Type B pancreatic cell (in vitro differentiated cells): ENCODE results near the gene HOXB8. TPM values are rescaled to one million over a fixed set of nuclear protein-coding genes. Genes with fewer than 3 reads are reported as not detected.

Experiments used
- DNase-seq: peaks from one replicate; pipeline ENCODE4 v3.0.0; 2021; ENCODE audit warnings: mixed read lengths; ENCODE audit not compliant: unreplicated experiment; ENCODE audit errors: extremely low spot score
- H3K27ac Mint-ChIP-seq: 2 replicates; pipeline ENCODE4 v1.8.0; 2021; ENCODE audit warnings: mild to moderate bottlenecking, mixed read lengths
- H3K27me3 Mint-ChIP-seq: 2 replicates; pipeline ENCODE4 v1.8.0; 2021; ENCODE audit warnings: mixed read lengths
- H3K36me3 Mint-ChIP-seq: 2 replicates; pipeline ENCODE4 v1.8.0; 2021; ENCODE audit warnings: mixed read lengths
- H3K4me1 Mint-ChIP-seq: one replicate; pipeline ENCODE4 v1.8.0; 2021; ENCODE audit warnings: mixed read lengths; ENCODE audit not compliant: unreplicated experiment
- H3K4me3 Mint-ChIP-seq: 2 replicates; pipeline ENCODE4 v1.8.0; 2021; ENCODE audit warnings: mild to moderate bottlenecking, mixed read lengths
- H3K9me3 Mint-ChIP-seq: 2 replicates; pipeline ENCODE4 v1.8.0; 2021; ENCODE audit warnings: mixed read lengths
- total RNA-seq: library from RNA; stranded (reverse); gene quantifications from 2 replicates; pipeline ENCODE4 v1.2.1, GENCODE V29; 2021; ENCODE audit warnings: low replicate concordance
- TF ChIP-seq, protein P1 (sequence below): fragments of 200-600 bp; sonication (generic); conservative IDR thresholded peaks from 2 replicates; pipeline ENCODE4 v1.5.0; 2021; ENCODE audit warnings: antibody characterized with exemption, mild to moderate bottlenecking

HOXB8 gene
- total RNA-seq, 1 donor from 2014 or later, result 16.0 TPM

DNA sequence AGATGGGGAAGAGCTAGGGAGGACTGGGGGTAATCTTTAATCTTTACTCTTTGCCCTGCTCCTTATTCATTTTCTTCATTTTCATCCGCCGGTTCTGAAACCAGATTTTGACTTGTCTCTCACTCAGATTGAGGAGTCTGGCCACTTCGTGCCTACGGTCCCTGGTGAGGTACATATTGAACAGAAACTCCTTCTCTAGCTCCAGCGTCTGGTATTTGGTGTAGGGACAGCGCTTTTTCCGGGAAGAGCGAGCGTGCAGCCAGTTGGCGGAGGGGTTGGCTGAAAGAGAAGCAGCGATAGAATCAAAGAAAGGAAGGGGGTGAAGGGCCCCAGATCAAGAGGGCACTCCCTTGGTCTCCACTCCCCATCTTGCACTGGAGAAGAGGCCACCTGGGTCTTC, 7.8 kb upstream of the HOXB8 start:
- Mint-ChIP-seq H3K27ac (no peak overlapping the region), H3K4me3 (no peak overlapping the region), H3K36me3 (no peaks in the 10 kb centered on the region), H3K27me3 (peaks cover 98% of the 10 kb centered on the region), H3K9me3 (no peaks in the 10 kb centered on the region), H3K4me1 (peaks cover 22% of the 10 kb centered on the region)
- DNase-seq, result no peak
- TF ChIP-seq, protein P1, sequence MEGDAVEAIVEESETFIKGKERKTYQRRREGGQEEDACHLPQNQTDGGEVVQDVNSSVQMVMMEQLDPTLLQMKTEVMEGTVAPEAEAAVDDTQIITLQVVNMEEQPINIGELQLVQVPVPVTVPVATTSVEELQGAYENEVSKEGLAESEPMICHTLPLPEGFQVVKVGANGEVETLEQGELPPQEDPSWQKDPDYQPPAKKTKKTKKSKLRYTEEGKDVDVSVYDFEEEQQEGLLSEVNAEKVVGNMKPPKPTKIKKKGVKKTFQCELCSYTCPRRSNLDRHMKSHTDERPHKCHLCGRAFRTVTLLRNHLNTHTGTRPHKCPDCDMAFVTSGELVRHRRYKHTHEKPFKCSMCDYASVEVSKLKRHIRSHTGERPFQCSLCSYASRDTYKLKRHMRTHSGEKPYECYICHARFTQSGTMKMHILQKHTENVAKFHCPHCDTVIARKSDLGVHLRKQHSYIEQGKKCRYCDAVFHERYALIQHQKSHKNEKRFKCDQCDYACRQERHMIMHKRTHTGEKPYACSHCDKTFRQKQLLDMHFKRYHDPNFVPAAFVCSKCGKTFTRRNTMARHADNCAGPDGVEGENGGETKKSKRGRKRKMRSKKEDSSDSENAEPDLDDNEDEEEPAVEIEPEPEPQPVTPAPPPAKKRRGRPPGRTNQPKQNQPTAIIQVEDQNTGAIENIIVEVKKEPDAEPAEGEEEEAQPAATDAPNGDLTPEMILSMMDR, result no peak

DNA sequence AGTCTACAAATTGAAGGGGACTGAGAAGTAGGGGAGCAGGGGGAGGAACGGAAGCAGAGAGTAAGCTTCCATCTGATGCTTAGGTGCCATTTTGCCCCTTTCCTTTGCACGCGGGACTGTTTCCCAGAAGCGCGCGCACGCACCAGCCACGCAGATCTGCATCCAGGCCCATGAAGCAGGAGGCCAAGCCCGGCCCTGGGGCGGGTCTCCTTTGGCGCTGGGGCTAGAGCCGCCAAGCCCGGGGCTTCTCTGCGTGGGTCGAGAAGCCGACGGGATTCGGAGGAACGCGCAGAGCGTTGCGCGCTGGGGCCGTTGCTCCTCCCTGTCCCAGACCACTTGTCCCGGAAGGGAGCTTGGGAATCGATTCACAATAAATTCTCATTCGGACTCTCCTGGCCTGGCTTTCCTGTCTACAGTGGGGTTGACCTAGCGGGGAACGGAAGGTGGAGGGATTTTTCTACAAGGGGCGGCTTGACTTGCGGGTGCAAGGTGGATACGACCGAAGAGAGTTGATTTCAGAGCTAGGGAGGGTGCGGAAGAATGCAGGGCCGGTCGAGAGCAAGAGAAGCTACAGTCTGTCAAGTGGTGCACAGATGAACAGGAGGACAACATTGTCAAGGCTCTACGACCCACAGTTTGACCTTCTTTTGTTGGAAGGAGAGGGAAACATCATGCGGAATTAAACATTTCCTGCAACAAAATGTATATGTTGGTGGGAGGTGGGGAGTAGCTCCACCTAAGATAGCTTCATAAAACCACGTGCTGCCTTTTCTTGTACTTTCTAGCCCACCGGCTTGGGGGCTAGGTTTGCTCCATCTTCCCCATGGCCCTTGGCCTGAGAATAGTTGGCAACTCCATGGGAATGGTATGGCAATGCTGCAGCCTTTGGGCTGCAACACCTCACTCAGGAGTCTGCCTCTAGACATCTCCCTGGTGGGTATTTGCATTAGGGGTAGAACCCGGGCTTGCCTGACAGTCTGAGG, 6.6 kb upstream of the HOXB8 start:
- Mint-ChIP-seq H3K9me3 (no peaks in the 10 kb centered on the region), H3K4me3 (peak overlapping the region; percentile 78), H3K36me3 (no peaks in the 10 kb centered on the region), H3K4me1 (peaks cover 26% of the 10 kb centered on the region), H3K27ac (peak overlapping the region; percentile 64), H3K27me3 (peaks cover 98% of the 10 kb centered on the region)
- DNase-seq, result no peak
- TF ChIP-seq, protein P1, result no peak

DNA sequence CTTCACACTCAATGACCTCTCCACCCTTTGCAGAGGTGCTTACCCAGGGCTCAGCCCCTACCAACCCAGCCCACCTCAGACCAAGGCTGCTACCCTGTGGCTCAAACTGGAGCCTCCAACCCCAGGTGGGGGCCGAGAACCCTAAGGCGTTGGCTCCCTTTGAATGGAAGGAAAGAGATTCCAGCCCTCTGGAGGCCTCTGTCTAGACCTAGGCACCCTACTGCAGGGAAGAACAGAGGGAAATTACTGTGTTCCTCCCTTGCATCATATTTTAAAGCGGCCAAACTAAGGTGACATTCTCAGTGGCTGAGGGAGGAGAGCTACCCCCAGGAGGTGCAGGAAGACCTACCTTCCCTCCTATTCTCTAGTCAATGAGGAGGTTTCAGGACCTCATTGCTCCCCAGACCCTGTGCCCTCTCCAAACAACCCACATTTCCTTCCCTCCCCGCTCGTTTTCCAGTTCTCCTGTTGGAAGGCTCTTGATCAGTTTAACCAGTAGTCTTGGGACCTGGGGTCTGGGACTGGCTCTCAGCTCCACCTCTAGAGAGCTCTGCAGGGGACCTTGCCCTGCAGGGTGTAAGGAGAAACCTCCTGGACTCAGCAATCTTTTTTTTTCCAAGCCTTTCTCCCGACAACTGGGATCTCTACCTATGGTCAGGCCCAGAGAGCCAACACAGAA, 5.5 kb upstream of the HOXB8 start:
- peaks cover 26% of the 10 kb centered on the region for H3K4me1 Mint-ChIP-seq
- peaks cover 98% of the 10 kb centered on the region for H3K27me3 Mint-ChIP-seq
- no peak for DNase-seq
- no peaks in the 10 kb centered on the region for H3K36me3 Mint-ChIP-seq
- no peak overlapping the region for H3K27ac Mint-ChIP-seq
- H3K9me3 Mint-ChIP-seq, result no peaks in the 10 kb centered on the region
- H3K4me3 Mint-ChIP-seq, result peak overlapping the region; percentile 78
- TF ChIP-seq, protein P1, result no peak

DNA sequence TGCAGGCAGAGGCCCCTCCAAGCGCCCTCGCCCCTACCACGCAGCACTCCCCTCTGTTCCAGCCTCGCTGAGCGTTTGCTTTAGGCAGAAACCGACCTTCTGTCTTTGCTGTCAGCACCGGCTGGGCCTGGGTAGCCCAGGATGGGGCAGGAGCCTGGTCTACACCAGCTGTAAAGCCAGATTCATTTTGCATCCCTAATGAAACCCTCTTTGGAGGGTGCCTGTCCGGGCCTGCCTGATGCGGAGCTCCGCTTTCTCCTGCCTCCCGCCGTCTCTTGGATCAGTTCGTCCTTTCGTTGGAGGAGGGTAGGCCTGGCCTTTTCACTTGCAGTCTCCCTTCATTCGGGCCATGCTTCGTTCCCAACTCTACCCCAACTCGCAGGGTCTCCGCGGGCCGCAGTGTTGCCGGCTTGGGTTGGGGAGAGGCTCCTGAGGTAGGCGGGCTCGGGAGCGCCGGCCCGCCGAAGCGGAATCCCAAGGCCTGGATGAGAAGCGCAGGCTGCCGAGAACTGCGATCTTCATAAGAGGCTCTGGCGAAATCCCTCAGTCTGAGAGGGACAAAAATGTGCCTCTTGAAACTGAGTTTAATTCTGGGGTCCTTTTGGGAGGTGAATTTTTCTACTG, 4.8 kb upstream of the HOXB8 start:
- Mint-ChIP-seq H3K36me3 (no peaks in the 10 kb centered on the region), H3K9me3 (no peaks in the 10 kb centered on the region), H3K4me1 (peaks cover 32% of the 10 kb centered on the region), H3K4me3 (peak overlapping the region; percentile 92), H3K27ac (peak overlapping the region; percentile 87), H3K27me3 (peaks cover 99% of the 10 kb centered on the region)
- no peak for DNase-seq
- TF ChIP-seq, protein P1, result no peak

DNA sequence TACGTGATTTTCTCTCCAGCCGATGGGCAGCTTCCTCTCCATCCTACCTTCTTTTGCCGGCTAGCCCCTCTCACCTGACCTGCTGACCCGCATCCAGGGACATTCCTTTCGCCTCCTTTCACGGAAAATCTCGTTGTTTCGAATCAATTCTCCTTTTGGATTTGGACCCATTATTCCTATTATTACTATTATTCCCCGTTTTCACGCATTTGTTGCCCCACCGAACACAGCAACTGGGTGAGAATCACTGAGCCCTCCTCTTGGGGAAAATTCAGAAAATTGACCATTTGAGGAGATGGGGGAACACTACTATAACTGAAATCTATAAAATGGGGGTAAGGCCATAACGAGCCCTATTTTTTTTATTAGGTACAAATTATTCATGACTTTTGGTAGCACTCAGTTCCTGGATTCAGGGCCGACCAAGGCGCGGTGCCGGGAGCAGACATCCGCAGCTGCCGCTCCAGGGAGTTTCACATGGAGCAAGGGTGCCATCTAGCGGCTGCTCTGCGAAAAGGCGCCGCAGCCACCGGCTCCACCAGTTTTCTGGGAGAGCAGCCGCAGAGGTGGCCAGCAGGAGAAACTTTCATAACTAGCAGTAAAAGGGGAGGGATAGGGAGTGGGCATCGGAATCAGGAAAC, 3.3 kb upstream of the HOXB8 start:
- Mint-ChIP-seq H3K4me3 (peak overlapping the region; percentile 92), H3K36me3 (no peaks in the 10 kb centered on the region), H3K4me1 (peaks cover 33% of the 10 kb centered on the region), H3K27me3 (peaks cover 100% of the 10 kb centered on the region), H3K27ac (peak overlapping the region; percentile 94), H3K9me3 (no peaks in the 10 kb centered on the region)
- TF ChIP-seq, protein P1, result peak; percentile 100
- DNase-seq, result peak; percentile 96
